GM10248 (cell line): ENCODE results near the gene ARFGEF3.

Experiments used
- CTCF ChIA-PET: fragments of 300-600 bp; sonication (Branson Sonifier 250); formaldehyde crosslinking; extraction: SDS; loops from one replicate; lab custom pipeline; 2021; ENCODE audit warnings: antibody characterized with exemption; lab: Yijun Ruan, JAX
- POLR2A ChIA-PET: fragments of 350-650 bp; sonication (Branson Sonifier 250); formaldehyde crosslinking; extraction: SDS; loops from one replicate; lab custom pipeline; 2020; ENCODE audit warnings: antibody characterized with exemption; lab: Yijun Ruan, JAX
- DNase-seq: peaks from one replicate; pipeline ENCODE4 v3.0.0; 2012; ENCODE audit errors: extremely low spot score
- CTCF ChIP-seq: IDR thresholded peaks from 2 replicates; pipeline ENCODE4 v1.5.1; 2012; ENCODE audit warnings: mild to moderate bottlenecking, low read depth; ENCODE audit errors: extremely low read depth, missing control alignments, control extremely low read depth

Gene ARFGEF3

DNA sequence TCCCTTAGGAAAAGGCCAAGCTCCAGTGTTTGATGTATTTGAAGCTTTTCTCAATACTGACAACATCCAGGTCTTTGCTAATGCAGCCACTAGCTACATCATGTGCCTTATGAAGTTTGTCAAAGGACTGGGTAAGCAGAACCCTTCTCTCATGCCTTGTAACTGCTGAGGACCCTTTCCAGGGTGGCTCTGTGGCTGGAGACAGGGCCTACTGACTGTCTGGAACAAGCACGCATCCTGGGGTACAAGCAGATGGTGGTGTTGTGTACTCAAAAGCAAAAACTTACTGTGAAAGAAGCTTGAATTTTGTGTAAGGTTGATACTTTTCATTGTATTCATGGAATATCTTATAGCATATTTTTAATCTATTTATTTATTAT is 147.0 kb downstream of the ARFGEF3 start:
- no peak for TF ChIP-seq CTCF
- DNase-seq = no peak
- ChIA-PET CTCF (interaction anchor here (0.9 to 1.4 kb wide), 2 partner anchors 11 to 14 kb away, joined by 3 to 4 read pairs; no protein-coding TSS in a partner anchor), POLR2A (no interaction called here)

DNA sequence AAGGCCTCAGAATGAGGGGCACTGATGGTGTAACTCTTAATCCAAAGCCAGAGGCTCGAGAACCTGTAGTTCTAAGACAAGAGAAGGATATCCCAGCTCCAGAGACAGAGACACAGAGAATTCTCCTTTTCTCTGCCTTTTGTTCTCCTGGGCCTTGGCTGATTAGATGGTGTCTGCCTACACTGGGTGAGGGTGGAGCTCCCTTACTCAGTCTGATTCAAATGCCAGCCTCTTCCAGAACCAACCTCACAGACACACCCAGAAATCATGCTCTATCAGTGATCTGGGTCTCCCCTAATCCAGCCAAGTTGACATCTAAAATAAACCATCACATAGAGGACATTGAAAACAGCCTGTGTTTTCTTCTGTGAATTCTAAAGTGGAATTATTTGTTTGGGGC is 148.0 kb downstream of the ARFGEF3 start:
- ChIA-PET CTCF (interaction anchor here (1.4 kb wide), 1 partner anchor 12 kb away, joined by 4 read pairs; no protein-coding TSS in a partner anchor), POLR2A (no interaction called here)
- TF ChIP-seq CTCF = no peak
- DNase-seq = no peak

GRCh38 chr6:138310294-138310693 is 148.6 kb downstream of the ARFGEF3 start:
- no peak for DNase-seq
- ChIA-PET POLR2A (no interaction called here), CTCF (no interaction called here)
- no peak for TF ChIP-seq CTCF

DNA sequence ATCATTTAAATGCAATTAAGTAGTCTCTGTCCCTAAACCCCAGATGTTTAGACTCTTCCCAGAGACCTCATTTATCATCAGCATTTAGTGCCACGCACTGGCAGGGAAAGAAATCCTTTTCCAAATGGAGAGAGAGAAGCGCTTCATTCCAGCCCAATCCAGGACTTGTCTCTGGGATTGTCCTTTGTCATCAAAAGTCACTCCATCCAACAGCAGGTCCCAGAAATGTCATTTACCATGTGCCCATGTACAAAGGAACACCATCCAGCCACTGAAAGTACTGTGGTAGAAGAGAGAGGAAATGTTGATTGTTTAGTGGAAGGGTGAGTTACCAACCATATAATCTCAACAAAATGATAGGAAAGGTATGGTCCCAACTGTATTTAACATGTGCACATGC is 149.1 kb downstream of the ARFGEF3 start:
- DNase-seq = no peak
- no peak for TF ChIP-seq CTCF
- CTCF ChIA-PET = no interaction called here
- POLR2A ChIA-PET = no interaction called here

DNA sequence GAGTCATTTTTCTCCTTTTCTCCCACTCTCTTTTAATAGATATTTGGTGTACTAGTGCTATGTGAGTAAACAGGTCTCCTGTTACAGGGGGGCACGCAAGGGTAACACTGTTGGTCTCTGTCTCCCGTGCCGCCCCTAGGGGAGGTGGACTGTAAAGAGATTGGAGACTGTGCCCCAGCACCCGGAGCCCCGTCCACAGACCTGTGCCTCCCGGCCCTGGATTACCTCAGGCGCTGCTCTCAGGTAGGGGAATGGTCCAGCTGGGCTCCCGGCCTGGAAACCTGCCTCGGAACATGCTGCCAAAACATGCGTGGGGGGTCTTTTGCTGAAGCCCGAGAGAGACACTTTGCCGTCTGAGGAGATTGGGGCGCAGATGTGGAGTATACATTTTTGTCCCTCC is 149.5 kb downstream of the ARFGEF3 start:
- ChIA-PET CTCF (no interaction called here), POLR2A (no interaction called here)
- DNase-seq = no peak
- no peak for TF ChIP-seq CTCF

GRCh38 chr6:138318741-138319375 is 157.1 kb downstream of the ARFGEF3 start:
- no peak for DNase-seq
- ChIA-PET CTCF (interaction anchor here (2.0 kb wide), 1 partner anchor 31 kb away, joined by 5 read pairs; no protein-coding TSS in a partner anchor), POLR2A (no interaction called here)
- TF ChIP-seq CTCF = no peak
